Measurements from ENCODE around the gene WLS.

Gene WLS

DNA sequence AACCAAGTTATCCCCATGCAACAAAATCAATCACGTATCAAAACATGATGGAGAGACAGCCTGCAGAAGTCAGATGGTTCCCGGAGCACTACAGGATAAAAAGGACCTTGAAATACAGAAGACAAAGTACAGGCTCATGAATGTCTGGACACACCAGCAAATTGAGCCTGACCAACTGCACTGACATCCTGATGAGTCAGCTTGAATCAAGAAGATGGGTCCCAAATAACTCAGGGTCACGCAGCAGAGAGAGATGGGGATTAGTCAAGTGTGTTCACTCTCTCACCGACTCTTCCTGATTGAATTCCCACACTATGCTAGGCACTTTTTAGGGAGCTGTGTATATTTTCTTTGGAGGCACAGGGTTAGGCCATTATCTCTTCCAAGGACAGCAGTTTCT, 110.8 kb downstream of the WLS start:
- H3K4me3 ChIP-seq = no peak overlapping the region
- TF ChIP-seq POLR2AphosphoS5 (IDR thresholded peaks at IDR 0.05; ENCODE audit: borderline replicate concordance, low read depth, low read length) (no peak), EZH2 (IDR thresholded peaks at IDR 0.05) (no peak), FOXP2 (optimal IDR thresholded peaks at IDR 0.05; ENCODE audit: control extremely low read depth, extremely low read length, insufficient read depth) (no peak)
- H3K9ac ChIP-seq (ENCODE audit: insufficient read length) = no peak overlapping the region
- H3K36me3 ChIP-seq (ENCODE audit: insufficient read depth, low read length) = peaks cover 26% of the 10 kb centered on the region
- DNase-seq (ENCODE audit: low read depth, low spot score) = no peak
- no peak overlapping the region for H3K27ac ChIP-seq
- no peaks in the 10 kb centered on the region for H3K9me3 ChIP-seq (ENCODE audit: low read depth, low read length)

DNA sequence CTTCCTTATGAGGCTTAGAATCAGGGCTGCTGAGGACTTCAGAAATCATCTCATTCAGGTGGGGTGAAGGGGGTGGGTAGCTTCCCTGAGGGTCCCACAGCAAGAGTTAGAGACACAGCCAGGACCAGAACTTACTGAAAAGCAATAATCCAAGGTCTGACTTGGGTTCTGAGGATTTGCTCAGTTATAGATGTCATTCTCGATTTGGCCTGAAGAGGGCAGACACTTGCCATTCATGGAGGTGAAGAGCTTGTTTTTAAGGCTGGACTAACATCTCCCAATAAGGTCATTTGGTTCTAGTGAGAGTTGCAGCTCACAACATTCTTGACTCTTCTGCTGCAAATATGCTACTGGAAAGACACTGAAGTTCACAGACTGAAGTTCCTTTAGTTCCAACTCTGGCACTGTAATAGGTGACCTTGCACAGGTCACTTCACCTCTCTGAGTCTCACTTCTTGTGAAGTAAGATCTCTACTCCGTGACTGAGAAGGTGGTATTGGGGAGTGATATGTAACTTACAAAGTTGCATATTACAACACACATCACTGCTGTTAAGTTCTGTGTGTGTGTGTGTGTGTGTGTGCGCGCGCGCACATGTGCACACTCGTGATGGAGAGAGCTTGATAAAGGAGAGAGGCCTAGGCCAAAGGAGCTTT, 112.1 kb downstream of the WLS start:
- H3K9me3 ChIP-seq (ENCODE audit: low read depth, low read length) = no peaks in the 10 kb centered on the region
- peaks cover 13% of the 10 kb centered on the region; the same call in 1 of the 2 replicates for H3K36me3 ChIP-seq (ENCODE audit: insufficient read depth, low read length)
- DNase-seq (ENCODE audit: low read depth, low spot score) = peak; percentile 35
- no peak overlapping the region for H3K9ac ChIP-seq (ENCODE audit: insufficient read length)
- no peak for TF ChIP-seq FOXP2 (optimal IDR thresholded peaks at IDR 0.05; ENCODE audit: control extremely low read depth, extremely low read length, insufficient read depth)
- no peak for TF ChIP-seq EZH2 (IDR thresholded peaks at IDR 0.05)
- TF ChIP-seq POLR2AphosphoS5 (IDR thresholded peaks at IDR 0.05; ENCODE audit: borderline replicate concordance, low read depth, low read length) = no peak
- H3K4me3 ChIP-seq = no peak overlapping the region
- no peak overlapping the region for H3K27ac ChIP-seq

DNA sequence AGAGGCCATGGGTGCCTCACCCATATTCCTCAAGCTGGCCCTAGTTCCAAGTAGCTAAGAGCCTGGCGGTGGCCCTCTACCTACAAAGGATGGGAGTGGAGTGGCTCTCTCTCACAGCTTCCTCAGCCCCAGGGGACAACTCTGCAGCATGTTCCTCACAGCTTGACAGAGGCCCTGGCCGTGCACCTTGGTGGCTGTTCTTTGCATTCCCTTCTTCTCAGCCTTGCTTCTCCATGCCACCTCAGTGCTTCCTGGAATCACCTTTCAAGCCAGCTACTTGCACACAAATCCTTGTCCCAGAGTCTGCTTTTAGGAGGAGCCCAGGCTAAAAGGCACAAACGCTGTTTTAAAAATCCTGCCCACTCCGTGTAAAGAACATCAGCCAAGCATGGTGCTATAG, 112.9 kb downstream of the WLS start:
- TF ChIP-seq FOXP2 (optimal IDR thresholded peaks at IDR 0.05; ENCODE audit: control extremely low read depth, extremely low read length, insufficient read depth) (no peak), EZH2 (IDR thresholded peaks at IDR 0.05) (no peak), POLR2AphosphoS5 (IDR thresholded peaks at IDR 0.05; ENCODE audit: borderline replicate concordance, low read depth, low read length) (no peak)
- Histone ChIP-seq H3K9ac (ENCODE audit: insufficient read length) (no peak overlapping the region), H3K4me3 (no peak overlapping the region), H3K9me3 (ENCODE audit: low read depth, low read length) (no peaks in the 10 kb centered on the region), H3K36me3 (ENCODE audit: insufficient read depth, low read length) (peaks cover 5% of the 10 kb centered on the region; the same call in 1 of the 2 replicates), H3K27ac (no peak overlapping the region)
- DNase-seq (ENCODE audit: low read depth, low spot score) = no peak

DNA sequence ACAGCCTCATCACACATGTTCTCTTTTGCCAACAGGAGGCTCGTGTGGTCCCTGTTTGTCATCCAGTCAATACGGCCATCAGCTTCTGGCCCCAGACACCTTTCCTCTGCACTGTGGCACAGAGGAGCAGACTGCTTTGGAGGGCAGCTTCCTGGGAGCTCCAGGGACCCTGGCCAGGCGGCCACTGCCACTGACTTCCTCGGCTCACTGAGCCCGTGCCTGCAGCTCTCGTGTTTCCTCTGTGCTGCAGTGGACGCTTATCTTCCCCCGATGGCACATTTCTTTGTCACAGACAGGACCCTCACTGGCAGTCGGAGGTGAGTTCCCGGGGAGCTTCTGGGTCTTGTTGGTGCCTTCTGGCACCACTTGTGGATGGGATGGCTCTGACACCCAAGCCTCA, 114.9 kb downstream of the WLS start:
- no peak for DNase-seq (ENCODE audit: low read depth, low spot score)
- Histone ChIP-seq H3K27ac (no peak overlapping the region), H3K9ac (ENCODE audit: insufficient read length) (no peak overlapping the region), H3K9me3 (ENCODE audit: low read depth, low read length) (no peaks in the 10 kb centered on the region), H3K36me3 (ENCODE audit: insufficient read depth, low read length) (no peaks in the 10 kb centered on the region; the same call in 1 of the 2 replicates), H3K4me3 (no peak overlapping the region)
- TF ChIP-seq POLR2AphosphoS5 (IDR thresholded peaks at IDR 0.05; ENCODE audit: borderline replicate concordance, low read depth, low read length) = no peak
- TF ChIP-seq EZH2 (IDR thresholded peaks at IDR 0.05) = no peak
- no peak for TF ChIP-seq FOXP2 (optimal IDR thresholded peaks at IDR 0.05; ENCODE audit: control extremely low read depth, extremely low read length, insufficient read depth)

DNA sequence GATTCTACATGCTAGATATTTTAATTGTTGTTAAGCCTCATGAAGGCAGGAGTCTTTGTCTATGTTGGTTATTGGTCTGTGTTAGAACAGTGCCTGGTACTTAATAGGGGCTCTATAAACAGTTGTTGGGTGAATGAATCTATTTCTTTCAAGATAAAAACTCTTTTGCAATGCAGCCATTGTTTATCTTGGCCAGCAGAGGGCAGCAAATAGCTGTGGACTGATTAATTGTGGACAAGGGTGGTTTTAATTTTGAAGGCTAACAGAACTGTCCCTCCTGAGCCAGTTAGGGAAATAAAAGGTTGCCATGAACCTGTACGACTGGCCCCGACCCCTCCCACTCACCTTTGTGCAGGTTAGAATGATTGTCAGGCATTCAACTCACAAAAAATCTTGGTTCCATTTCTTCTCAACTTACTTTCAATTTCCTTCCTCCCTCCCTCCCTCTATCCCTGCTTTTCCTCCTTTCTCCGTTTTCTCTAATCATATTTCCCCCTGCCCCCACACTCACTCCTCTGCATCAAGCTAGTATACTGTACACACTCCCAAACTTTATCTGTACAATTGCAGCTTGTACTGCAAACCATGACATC, 115.6 kb downstream of the WLS start:
- H3K4me3 ChIP-seq = no peak overlapping the region
- H3K9ac ChIP-seq (ENCODE audit: insufficient read length) = no peak overlapping the region

DNA sequence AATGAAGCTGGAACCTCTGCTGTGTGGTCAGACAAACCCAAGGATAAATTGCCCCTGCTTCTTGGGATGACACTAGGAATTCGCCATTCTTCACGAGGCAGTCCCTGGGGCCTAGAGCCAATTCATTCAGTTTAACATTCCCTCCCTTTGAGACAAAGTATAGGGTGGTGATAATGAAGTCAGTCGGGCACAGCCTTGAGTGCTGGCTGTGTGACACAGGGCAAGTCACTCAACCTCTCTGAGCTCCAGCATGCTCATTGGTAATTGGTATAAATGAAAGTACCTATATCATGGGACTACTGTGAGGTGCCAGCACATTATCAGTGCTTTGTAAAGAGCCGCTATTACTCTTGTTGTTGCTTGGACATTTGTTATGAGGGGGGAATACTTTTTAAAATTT, 117.0 kb downstream of the WLS start:
- H3K27ac ChIP-seq = no peak overlapping the region
- no peak for TF ChIP-seq FOXP2 (optimal IDR thresholded peaks at IDR 0.05; ENCODE audit: control extremely low read depth, extremely low read length, insufficient read depth)
- no peak for TF ChIP-seq EZH2 (IDR thresholded peaks at IDR 0.05)
- TF ChIP-seq POLR2AphosphoS5 (IDR thresholded peaks at IDR 0.05; ENCODE audit: borderline replicate concordance, low read depth, low read length) = no peak
- H3K36me3 ChIP-seq (ENCODE audit: insufficient read depth, low read length) = no peaks in the 10 kb centered on the region
- DNase-seq (ENCODE audit: low read depth, low spot score) = no peak
- H3K9ac ChIP-seq (ENCODE audit: insufficient read length) = no peak overlapping the region
- H3K4me3 ChIP-seq = no peak overlapping the region
- no peaks in the 10 kb centered on the region for H3K9me3 ChIP-seq (ENCODE audit: low read depth, low read length)

More for the DNA sequence above, 115.6 kb downstream of the WLS start:
- peak; percentile 18 for DNase-seq (ENCODE audit: low read depth, low spot score)
- H3K27ac ChIP-seq = no peak overlapping the region
- no peaks in the 10 kb centered on the region for H3K9me3 ChIP-seq (ENCODE audit: low read depth, low read length)
- TF ChIP-seq FOXP2 (optimal IDR thresholded peaks at IDR 0.05; ENCODE audit: control extremely low read depth, extremely low read length, insufficient read depth) = no peak
- TF ChIP-seq EZH2 (IDR thresholded peaks at IDR 0.05) = no peak
- TF ChIP-seq POLR2AphosphoS5 (IDR thresholded peaks at IDR 0.05; ENCODE audit: borderline replicate concordance, low read depth, low read length) = no peak
- H3K36me3 ChIP-seq (ENCODE audit: insufficient read depth, low read length) = no peaks in the 10 kb centered on the region; the same call in 1 of the 2 replicates

DNA sequence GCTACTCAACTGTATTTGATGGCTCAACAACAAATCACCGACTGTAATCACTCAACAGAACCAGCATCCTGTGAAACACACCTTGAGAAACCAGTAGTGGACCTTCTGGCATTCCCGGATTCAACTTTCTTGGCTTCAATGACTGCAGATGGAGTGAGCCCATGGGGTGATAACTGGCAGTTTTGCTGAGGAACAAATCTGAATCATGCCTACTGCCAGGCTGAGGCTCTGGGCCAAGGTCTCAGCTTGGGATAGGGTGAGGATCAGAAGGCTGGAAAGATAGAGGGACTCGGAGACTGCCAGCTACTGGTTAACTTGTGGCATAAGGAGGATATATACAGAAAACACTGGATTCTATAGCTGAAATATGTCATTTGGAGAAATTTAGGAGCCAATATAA, 118.4 kb downstream of the WLS start:
- Histone ChIP-seq H3K9ac (ENCODE audit: insufficient read length) (no peak overlapping the region), H3K27ac (no peak overlapping the region), H3K4me3 (no peak overlapping the region), H3K9me3 (ENCODE audit: low read depth, low read length) (no peaks in the 10 kb centered on the region), H3K36me3 (ENCODE audit: insufficient read depth, low read length) (no peaks in the 10 kb centered on the region)
- TF ChIP-seq POLR2AphosphoS5 (IDR thresholded peaks at IDR 0.05; ENCODE audit: borderline replicate concordance, low read depth, low read length) (no peak), EZH2 (IDR thresholded peaks at IDR 0.05) (no peak)
- DNase-seq (ENCODE audit: low read depth, low spot score) = no peak

DNA sequence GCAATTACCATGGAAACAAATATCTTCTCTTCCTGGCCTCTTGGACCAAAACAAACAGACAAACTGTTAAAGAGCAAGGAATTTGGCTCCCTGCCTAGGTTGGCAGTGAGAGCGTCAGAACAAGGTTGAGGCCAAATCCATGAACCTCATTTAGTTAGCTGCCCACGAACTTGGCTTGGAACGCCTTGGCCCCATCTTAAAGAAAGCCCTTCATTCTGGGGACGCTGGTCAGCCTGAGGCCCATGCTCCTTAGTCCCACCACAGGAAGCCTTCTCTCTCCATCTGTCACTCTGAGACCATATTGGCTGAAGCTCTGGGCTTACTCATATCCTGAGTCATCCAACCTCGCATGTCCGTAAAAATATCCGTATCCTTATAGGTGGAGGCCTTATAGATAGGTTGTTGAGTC, 119.5 kb downstream of the WLS start:
- H3K27ac ChIP-seq = no peak overlapping the region
- no peaks in the 10 kb centered on the region for H3K9me3 ChIP-seq (ENCODE audit: low read depth, low read length)
- no peaks in the 10 kb centered on the region for H3K36me3 ChIP-seq (ENCODE audit: insufficient read depth, low read length)
- DNase-seq (ENCODE audit: low read depth, low spot score) = no peak
- TF ChIP-seq FOXP2 (optimal IDR thresholded peaks at IDR 0.05; ENCODE audit: control extremely low read depth, extremely low read length, insufficient read depth) (no peak), POLR2AphosphoS5 (IDR thresholded peaks at IDR 0.05; ENCODE audit: borderline replicate concordance, low read depth, low read length) (no peak)
- H3K4me3 ChIP-seq = no peak overlapping the region
- H3K9ac ChIP-seq (ENCODE audit: insufficient read length) = no peak overlapping the region
